ENCODE results near the gene SAMHD1.

SAMHD1 gene

GRCh38 chr20:36866164-36866563 is 85.3 kb downstream of the SAMHD1 start:
- peaks cover 44% of the 10 kb centered on the region for H3K4me1 Mint-ChIP-seq (ENCODE audit: low read depth)
- H3K27ac Mint-ChIP-seq: peak overlapping the region; percentile 47
- no peaks in the 10 kb centered on the region for H3K9me3 Mint-ChIP-seq
- H3K4me3 Mint-ChIP-seq: no peak overlapping the region
- intact Hi-C loops (cut with micrococcal nuclease): loop anchor here (10.0 kb wide), 2 partner anchors 91 to 251 kb away; partner anchors contain the start of gene DSN1
- H3K36me3 Mint-ChIP-seq (ENCODE audit: low read depth): peaks cover 5% of the 10 kb centered on the region
- peaks cover 23% of the 10 kb centered on the region for H3K27me3 Mint-ChIP-seq

GRCh38 chr20:36865861-36866149 is 85.7 kb downstream of the SAMHD1 start:
- Mint-ChIP-seq H3K27ac (no peak overlapping the region), H3K27me3 (peaks cover 23% of the 10 kb centered on the region), H3K4me1 (ENCODE audit: low read depth) (peaks cover 48% of the 10 kb centered on the region), H3K36me3 (ENCODE audit: low read depth) (peaks cover 8% of the 10 kb centered on the region), H3K4me3 (no peak overlapping the region), H3K9me3 (no peaks in the 10 kb centered on the region)
- intact Hi-C loops (cut with micrococcal nuclease): loop anchor here (10.0 kb wide), 2 partner anchors 91 to 251 kb away; partner anchors contain the start of gene DSN1

GRCh38 chr20:36865076-36865860 is 86.2 kb downstream of the SAMHD1 start:
- H3K4me1 Mint-ChIP-seq (ENCODE audit: low read depth): peaks cover 53% of the 10 kb centered on the region
- intact Hi-C loops (cut with micrococcal nuclease): loop anchor here (10.0 kb wide), 2 partner anchors 90 to 250 kb away; partner anchors contain the start of gene DSN1
- H3K9me3 Mint-ChIP-seq: no peaks in the 10 kb centered on the region
- peaks cover 14% of the 10 kb centered on the region for H3K36me3 Mint-ChIP-seq (ENCODE audit: low read depth)
- peaks cover 23% of the 10 kb centered on the region for H3K27me3 Mint-ChIP-seq
- peak overlapping the region; percentile 79 for H3K27ac Mint-ChIP-seq
- H3K4me3 Mint-ChIP-seq: peak overlapping the region; percentile 82

- no peaks in the 10 kb centered on the region for H3K9me3 Mint-ChIP-seq
- peaks cover 35% of the 10 kb centered on the region for H3K36me3 Mint-ChIP-seq (ENCODE audit: low read depth)
- intact Hi-C loops (cut with micrococcal nuclease): loop anchor here (2.0 to 10.0 kb wide), 4 partner anchors 20 to 248 kb away; partner anchors contain the start of gene DSN1
- H3K4me3 Mint-ChIP-seq: peak overlapping the region; percentile 76
- peaks cover 23% of the 10 kb centered on the region for H3K27me3 Mint-ChIP-seq
- H3K27ac Mint-ChIP-seq: no peak overlapping the region
- peaks cover 71% of the 10 kb centered on the region for H3K4me1 Mint-ChIP-seq (ENCODE audit: low read depth)
Measured at GRCh38 chr20:36862857-36863668, 88.4 kb downstream of the SAMHD1 start.

- H3K4me1 Mint-ChIP-seq (ENCODE audit: low read depth): peaks cover 77% of the 10 kb centered on the region
- intact Hi-C loops (cut with micrococcal nuclease): loop anchor here (2.0 to 10.0 kb wide), 4 partner anchors 19 to 247 kb away; partner anchors contain the start of gene DSN1
- H3K27me3 Mint-ChIP-seq: peaks cover 23% of the 10 kb centered on the region
- H3K27ac Mint-ChIP-seq: peak overlapping the region; percentile 73
- peaks cover 43% of the 10 kb centered on the region for H3K36me3 Mint-ChIP-seq (ENCODE audit: low read depth)
- no peaks in the 10 kb centered on the region for H3K9me3 Mint-ChIP-seq
- peak overlapping the region; percentile 76 for H3K4me3 Mint-ChIP-seq
Measured at GRCh38 chr20:36861875-36862801, 89.4 kb downstream of the SAMHD1 start.

- Mint-ChIP-seq H3K9me3 (no peaks in the 10 kb centered on the region), H3K27me3 (peaks cover 22% of the 10 kb centered on the region), H3K27ac (peak overlapping the region; percentile 73), H3K4me1 (ENCODE audit: low read depth) (peaks cover 77% of the 10 kb centered on the region), H3K4me3 (peak overlapping the region; percentile 76), H3K36me3 (ENCODE audit: low read depth) (peaks cover 47% of the 10 kb centered on the region)
- intact Hi-C loops (cut with micrococcal nuclease): loop anchor here (10.0 kb wide), 2 partner anchors 87 to 247 kb away; partner anchors contain the start of gene DSN1
Measured at GRCh38 chr20:36861625-36861874, 90.0 kb downstream of the SAMHD1 start.

GRCh38 chr20:36860811-36861624 is 90.5 kb downstream of the SAMHD1 start:
- peaks cover 19% of the 10 kb centered on the region for H3K27me3 Mint-ChIP-seq
- peak overlapping the region; percentile 76 for H3K4me3 Mint-ChIP-seq
- H3K36me3 Mint-ChIP-seq (ENCODE audit: low read depth): peaks cover 47% of the 10 kb centered on the region
- H3K4me1 Mint-ChIP-seq (ENCODE audit: low read depth): peaks cover 77% of the 10 kb centered on the region
- peak overlapping the region; percentile 73 for H3K27ac Mint-ChIP-seq
- intact Hi-C loops (cut with micrococcal nuclease): loop anchor here (10.0 kb wide), 2 partner anchors 86 to 246 kb away; partner anchors contain the start of gene DSN1
- no peaks in the 10 kb centered on the region for H3K9me3 Mint-ChIP-seq

- intact Hi-C loops (cut with micrococcal nuclease): loop anchor here (10.0 kb wide), 2 partner anchors 86 to 246 kb away; partner anchors contain the start of gene DSN1
- Mint-ChIP-seq H3K9me3 (no peaks in the 10 kb centered on the region), H3K27ac (peak overlapping the region; percentile 73), H3K36me3 (ENCODE audit: low read depth) (peaks cover 50% of the 10 kb centered on the region), H3K4me1 (ENCODE audit: low read depth) (peaks cover 78% of the 10 kb centered on the region), H3K27me3 (peaks cover 12% of the 10 kb centered on the region), H3K4me3 (no peak overlapping the region)
Measured at GRCh38 chr20:36860339-36860738, 91.2 kb downstream of the SAMHD1 start.

GRCh38 chr20:36859700-36860330 is 91.7 kb downstream of the SAMHD1 start:
- H3K9me3 Mint-ChIP-seq: no peaks in the 10 kb centered on the region
- H3K27me3 Mint-ChIP-seq: peaks cover 7% of the 10 kb centered on the region
- peak overlapping the region; percentile 73 for H3K27ac Mint-ChIP-seq
- peaks cover 53% of the 10 kb centered on the region for H3K36me3 Mint-ChIP-seq (ENCODE audit: low read depth)
- intact Hi-C loops (cut with micrococcal nuclease): loop anchor here (10.0 kb wide), 2 partner anchors 85 to 245 kb away; partner anchors contain the start of gene DSN1
- no peak overlapping the region for H3K4me3 Mint-ChIP-seq
- peaks cover 78% of the 10 kb centered on the region for H3K4me1 Mint-ChIP-seq (ENCODE audit: low read depth)

GRCh38 chr20:36859282-36859555 is 92.3 kb downstream of the SAMHD1 start:
- Mint-ChIP-seq H3K27me3 (peaks cover 1% of the 10 kb centered on the region), H3K36me3 (ENCODE audit: low read depth) (peaks cover 54% of the 10 kb centered on the region), H3K9me3 (no peaks in the 10 kb centered on the region), H3K27ac (no peak overlapping the region), H3K4me3 (no peak overlapping the region), H3K4me1 (ENCODE audit: low read depth) (peaks cover 81% of the 10 kb centered on the region)
- intact Hi-C loops (cut with micrococcal nuclease): no loop called here

GRCh38 chr20:36856691-36857635 is 94.5 kb downstream of the SAMHD1 start:
- Mint-ChIP-seq H3K4me1 (ENCODE audit: low read depth) (peaks cover 83% of the 10 kb centered on the region), H3K27me3 (no peaks in the 10 kb centered on the region), H3K4me3 (no peak overlapping the region), H3K9me3 (no peaks in the 10 kb centered on the region), H3K27ac (peak overlapping the region; percentile 52), H3K36me3 (ENCODE audit: low read depth) (peaks cover 74% of the 10 kb centered on the region)
- intact Hi-C loops (cut with micrococcal nuclease): no loop called here

GRCh38 chr20:36856195-36856594 is 95.3 kb downstream of the SAMHD1 start:
- Mint-ChIP-seq H3K36me3 (ENCODE audit: low read depth) (peaks cover 77% of the 10 kb centered on the region), H3K4me1 (ENCODE audit: low read depth) (peaks cover 83% of the 10 kb centered on the region), H3K27ac (peak overlapping the region; percentile 52), H3K9me3 (no peaks in the 10 kb centered on the region), H3K27me3 (no peaks in the 10 kb centered on the region), H3K4me3 (no peak overlapping the region)
- intact Hi-C loops (cut with micrococcal nuclease): no loop called here

All from dendritic cell treated with granulocyte-macrophage colony-stimulating factor and Interleukin-4, amounts not matched to agents 40 ng/mL and 50 ng/mL, for 4 days (primary cell).